GM19099 (cell line): Measurements from ENCODE around the gene RARS2.

ENCODE experiments used
- POLR2A ChIP-seq: IDR thresholded peaks from 3 replicates; pipeline ENCODE4 v1.6.1; 2011; ENCODE audit warnings: low read depth; ENCODE audit not compliant: insufficient read length; ENCODE audit errors: extremely low read depth

The RARS2 gene

GRCh38 chr6:87482366-87482765, 107.4 kb downstream of the RARS2 start:
- no peak for TF ChIP-seq POLR2A

GRCh38 chr6:87481931-87482330, 107.9 kb downstream of the RARS2 start:
- TF ChIP-seq POLR2A = no peak

GRCh38 chr6:87473419-87473903, 116.3 kb downstream of the RARS2 start:
- no peak for TF ChIP-seq POLR2A

GRCh38 chr6:87472525-87473418, 117.0 kb downstream of the RARS2 start, which contains the start of gene SLC35A1:
Gene SLC35A1 (plus strand): TSS chr6:87472974. CDS start chr6:87473004, 30 bp downstream.
- peak; percentile 85 for TF ChIP-seq POLR2A

- no peak for TF ChIP-seq POLR2A
Measured at GRCh38 chr6:87465051-87465450, 124.7 kb downstream of the RARS2 start.
